Brain pericyte (primary cell): Measurements from ENCODE around the gene POLR2B.
"Not testable (repeated sequence)": the region's sequence is repeated elsewhere in the genome, so short reads cannot be mapped to it uniquely, and the experiment has no call there.

Experiments
- DNase-seq: peaks from one replicate; pipeline ENCODE4 v3.0.0-alpha.2; 2012; ENCODE audit warnings: low read depth, low spot score

The POLR2B gene

GRCh38 chr4:57053508-57053907 is 74.8 kb downstream of the POLR2B start:
- DNase-seq = no peak

- DNase-seq = no peak
Observed at GRCh38 chr4:57055886-57056285, 77.2 kb downstream of the POLR2B start.

- no peak for DNase-seq
Observed at GRCh38 chr4:57059890-57060716, 81.4 kb downstream of the POLR2B start.

GRCh38 chr4:57060717-57061067 is 82.0 kb downstream of the POLR2B start:
- DNase-seq = not testable (repeated sequence)

- DNase-seq = no peak
Observed at GRCh38 chr4:57061395-57061794, 82.7 kb downstream of the POLR2B start.

GRCh38 chr4:57063518-57063917 is 84.8 kb downstream of the POLR2B start:
- no peak for DNase-seq

- DNase-seq = no peak
Observed at GRCh38 chr4:57064120-57064519, 85.4 kb downstream of the POLR2B start.

- DNase-seq = peak; percentile 87
Observed at GRCh38 chr4:57064811-57065711, 86.4 kb downstream of the POLR2B start.

- DNase-seq = no peak
Observed at GRCh38 chr4:57065730-57066482, 87.2 kb downstream of the POLR2B start.

- DNase-seq = no peak
Observed at GRCh38 chr4:57068237-57068981, 89.7 kb downstream of the POLR2B start.

GRCh38 chr4:57070461-57070860 is 91.8 kb downstream of the POLR2B start:
- no peak for DNase-seq

GRCh38 chr4:57071326-57071725 is 92.6 kb downstream of the POLR2B start:
- no peak for DNase-seq

GRCh38 chr4:57073559-57073958 is 94.9 kb downstream of the POLR2B start:
- DNase-seq = no peak

GRCh38 chr4:57074744-57075143 is 96.0 kb downstream of the POLR2B start:
- DNase-seq = no peak

GRCh38 chr4:57075367-57075766 is 96.7 kb downstream of the POLR2B start:
- no peak for DNase-seq

- DNase-seq = no peak
Observed at GRCh38 chr4:57076646-57077045, 98.0 kb downstream of the POLR2B start.

GRCh38 chr4:57077550-57078343 is 99.1 kb downstream of the POLR2B start:
- no peak for DNase-seq

- DNase-seq = no peak
Observed at GRCh38 chr4:57078685-57079521, 100.2 kb downstream of the POLR2B start.
